Cardiac fibroblast (primary cell): ENCODE data around the gene NPTXR.

Experiments
- DNase-seq, 2 donors: peaks; one replicate each; pipeline versions ENCODE4 v3.0.0 to v3.0.0-alpha.2; 2010; ENCODE audit warnings: low read depth in 2 of 2
- H3K4me3 ChIP-seq, 2 donors: replicated peaks in 1 of 2; 1 replicate in 1 of 2; 2 replicates in 1 of 2; pipeline ENCODE4 v1.5.1; 2011; ENCODE audit warnings: low read depth in 2 of 2, low read length in 2 of 2, mild to moderate bottlenecking in 2 of 2, moderate library complexity in 1 of 2
- TF ChIP-seq, protein P1 (sequence below): IDR thresholded peaks from one replicate; pipeline ENCODE4 v1.5.1; 2011; ENCODE audit warnings: low read depth, mild to moderate bottlenecking, low read length, inconsistent platforms

Gene NPTXR

DNA sequence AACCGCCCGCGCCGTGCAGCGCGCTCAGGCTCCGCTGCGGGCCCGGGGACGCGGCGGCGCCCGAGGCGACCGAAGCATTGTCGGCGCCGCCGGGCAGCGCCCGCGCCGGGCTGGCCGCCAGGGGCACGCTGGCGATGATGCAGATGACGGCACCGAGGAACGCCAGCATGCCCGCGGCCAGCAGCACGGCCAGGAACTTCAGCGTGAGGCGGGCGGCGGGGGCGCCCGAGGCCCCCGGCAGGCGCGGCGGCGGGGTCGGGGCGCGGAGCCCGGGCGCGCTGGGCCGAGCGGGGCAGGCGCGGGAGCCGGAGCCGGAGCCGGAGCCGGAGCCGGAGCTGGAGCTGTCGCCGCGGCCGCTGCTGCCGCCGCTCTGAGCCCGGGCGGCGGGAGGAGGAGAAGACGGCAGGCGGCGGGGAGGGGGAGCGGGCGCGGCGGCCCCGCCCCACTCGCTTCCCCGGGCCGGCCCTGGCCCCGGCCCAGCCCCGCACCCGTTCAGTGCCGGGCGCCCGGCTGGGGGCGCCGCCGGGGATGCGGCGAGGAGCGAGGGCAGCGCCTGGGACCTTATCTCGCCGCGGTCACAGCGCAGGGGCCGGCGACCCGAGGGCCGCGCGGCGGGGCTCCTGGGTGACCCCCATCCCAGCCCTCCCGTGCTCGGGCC lies at the start of gene NPTXR:
Gene NPTXR, minus strand, starts transcription at position 372 of the 658 bp plus-strand sequence.
- H3K4me3 ChIP-seq, result peak within 1 kb of the TSS; percentile 25 to 28
- peak in 1 of 2 donors; percentile 45 for DNase-seq
- TF ChIP-seq, protein P1, sequence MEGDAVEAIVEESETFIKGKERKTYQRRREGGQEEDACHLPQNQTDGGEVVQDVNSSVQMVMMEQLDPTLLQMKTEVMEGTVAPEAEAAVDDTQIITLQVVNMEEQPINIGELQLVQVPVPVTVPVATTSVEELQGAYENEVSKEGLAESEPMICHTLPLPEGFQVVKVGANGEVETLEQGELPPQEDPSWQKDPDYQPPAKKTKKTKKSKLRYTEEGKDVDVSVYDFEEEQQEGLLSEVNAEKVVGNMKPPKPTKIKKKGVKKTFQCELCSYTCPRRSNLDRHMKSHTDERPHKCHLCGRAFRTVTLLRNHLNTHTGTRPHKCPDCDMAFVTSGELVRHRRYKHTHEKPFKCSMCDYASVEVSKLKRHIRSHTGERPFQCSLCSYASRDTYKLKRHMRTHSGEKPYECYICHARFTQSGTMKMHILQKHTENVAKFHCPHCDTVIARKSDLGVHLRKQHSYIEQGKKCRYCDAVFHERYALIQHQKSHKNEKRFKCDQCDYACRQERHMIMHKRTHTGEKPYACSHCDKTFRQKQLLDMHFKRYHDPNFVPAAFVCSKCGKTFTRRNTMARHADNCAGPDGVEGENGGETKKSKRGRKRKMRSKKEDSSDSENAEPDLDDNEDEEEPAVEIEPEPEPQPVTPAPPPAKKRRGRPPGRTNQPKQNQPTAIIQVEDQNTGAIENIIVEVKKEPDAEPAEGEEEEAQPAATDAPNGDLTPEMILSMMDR, result no peak

- no peak overlapping the region for H3K4me3 ChIP-seq
- TF ChIP-seq, protein P1, result no peak
- DNase-seq, result no peak
Measured at GRCh38 chr22:38891256-38891655, 47.4 kb upstream of the NPTXR start.

DNA sequence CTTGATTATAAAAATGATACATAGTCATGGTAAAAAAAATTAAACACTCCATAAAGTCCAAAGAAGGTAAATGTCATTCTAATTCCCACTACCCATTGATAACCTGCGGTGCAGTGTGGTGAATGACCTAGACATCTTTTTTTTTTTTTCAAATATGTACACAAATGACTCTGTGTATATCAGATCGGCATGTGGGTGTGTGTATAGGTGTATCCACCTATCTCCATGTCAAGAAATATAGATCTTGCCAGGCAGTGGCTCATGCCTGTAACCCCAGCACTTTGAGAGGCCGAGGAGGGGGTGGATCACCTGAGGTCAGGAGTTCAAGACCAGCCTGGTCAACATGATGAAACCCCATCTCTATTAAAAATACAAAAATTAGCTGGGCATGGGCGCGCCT lies 46.5 kb upstream of the NPTXR start:
- no peak overlapping the region for H3K4me3 ChIP-seq
- TF ChIP-seq, protein P1, result no peak
- DNase-seq, result no peak

DNA sequence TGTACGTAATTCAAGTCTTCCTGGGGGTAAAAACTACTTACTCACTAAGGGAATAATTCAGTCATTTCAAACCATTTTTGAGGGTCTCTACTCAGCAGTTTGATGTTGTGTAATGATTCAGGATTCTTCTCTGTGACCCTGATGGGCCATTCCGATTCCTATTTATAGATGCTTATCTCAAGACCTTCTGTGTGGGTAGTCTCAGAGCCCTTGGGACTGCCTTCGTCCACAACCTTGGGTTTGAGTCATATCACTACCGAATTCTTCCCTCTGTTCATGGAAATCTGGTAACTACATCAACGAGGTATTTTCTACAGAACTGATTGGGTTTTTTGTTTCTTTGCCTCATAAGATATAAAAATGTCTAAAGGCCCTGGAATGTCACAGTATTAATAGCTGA lies 42.5 kb upstream of the NPTXR start:
- TF ChIP-seq, protein P1, result no peak
- no peak for DNase-seq
- no peak overlapping the region for H3K4me3 ChIP-seq

GRCh38 chr22:38882972-38883622 lies 39.3 kb upstream of the NPTXR start:
- H3K4me3 ChIP-seq, result no peak overlapping the region
- TF ChIP-seq, protein P1, result no peak
- no peak for DNase-seq

- peak in 1 of 2 donors; percentile 71 for DNase-seq
- TF ChIP-seq, protein P1, result no peak
- no peak overlapping the region for H3K4me3 ChIP-seq
Measured at GRCh38 chr22:38881997-38882879, 38.4 kb upstream of the NPTXR start.
